NCI-H2107 treated with DMSO at 0.1 percent for 48 hours (cell line): ENCODE results near the gene NDST1.

Experiments
- DNase-seq: peaks from one replicate; lab custom pipeline; 2025; ENCODE audit not compliant: unreplicated experiment; lab: John Stamatoyannopoulos, UW

Gene NDST1

DNA sequence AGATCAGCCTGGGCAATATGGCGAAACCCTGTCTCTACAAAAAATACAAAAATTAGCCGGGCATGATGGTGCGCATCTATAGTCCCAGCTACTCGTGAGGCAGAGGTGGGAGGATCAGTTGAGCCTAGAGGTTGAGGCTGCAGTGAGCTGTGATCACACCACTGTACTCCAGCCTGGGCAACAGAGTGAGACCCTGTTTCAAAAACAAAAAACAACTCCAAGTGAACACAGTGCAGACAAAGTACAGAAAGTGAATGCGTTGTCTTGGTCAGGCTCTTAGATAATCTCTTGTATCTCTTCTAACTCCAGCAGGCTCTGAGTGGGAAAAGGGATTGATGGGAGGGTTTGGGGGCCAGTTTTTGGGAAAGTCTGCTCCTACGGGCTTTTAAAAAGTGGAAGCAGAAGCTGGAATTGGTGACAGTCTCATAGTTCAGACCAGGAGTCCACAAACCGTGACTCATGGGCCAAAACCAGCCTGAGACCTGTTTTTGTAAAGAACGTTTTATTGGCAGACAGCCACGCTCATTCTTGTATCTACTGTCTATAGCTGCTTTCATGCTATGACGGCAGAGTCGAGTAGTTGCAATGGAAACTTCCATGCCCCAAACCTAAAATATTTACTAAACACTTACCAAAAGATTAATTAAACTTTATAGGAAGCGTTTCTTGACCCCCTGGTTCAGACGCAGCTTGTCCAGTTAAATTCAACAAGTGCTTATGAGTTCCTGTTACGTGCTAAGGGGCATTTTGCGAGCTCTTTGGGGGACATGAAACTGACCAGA lies 32.9 kb downstream of the NDST1 start:
- no peak for DNase-seq

DNA sequence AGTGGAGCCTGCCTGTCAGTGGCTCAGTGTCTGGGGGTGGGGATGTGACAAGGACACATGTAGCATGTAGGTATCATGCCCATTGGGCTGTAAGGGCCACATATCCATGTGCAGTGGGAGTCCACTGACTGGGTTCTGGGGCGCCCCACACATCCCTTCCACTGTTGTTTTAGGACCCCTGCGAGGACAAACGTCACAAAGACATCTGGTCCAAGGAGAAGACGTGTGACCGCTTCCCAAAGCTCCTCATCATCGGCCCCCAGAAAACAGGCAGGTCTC lies 33.4 kb downstream of the NDST1 start:
- DNase-seq: no peak

DNA sequence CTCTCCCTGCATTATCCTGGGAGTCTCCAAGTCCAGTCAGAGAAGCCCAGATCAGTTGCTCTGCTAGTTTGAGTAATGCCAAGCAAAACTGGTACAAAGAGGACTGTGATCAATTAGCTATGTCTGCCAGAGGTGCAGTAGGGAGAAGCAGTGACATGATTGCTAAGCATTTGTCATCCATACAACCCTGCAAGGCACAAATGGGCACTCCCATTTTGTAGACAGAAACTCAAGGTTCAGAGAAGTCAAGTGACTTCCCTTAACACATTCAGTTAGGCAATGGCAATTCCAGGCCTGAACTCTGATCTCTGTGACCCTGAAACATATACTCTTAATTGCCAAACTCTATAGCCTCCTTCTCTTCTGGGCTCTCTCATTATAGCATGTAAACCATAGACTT lies 34.0 kb downstream of the NDST1 start:
- DNase-seq: no peak

DNA sequence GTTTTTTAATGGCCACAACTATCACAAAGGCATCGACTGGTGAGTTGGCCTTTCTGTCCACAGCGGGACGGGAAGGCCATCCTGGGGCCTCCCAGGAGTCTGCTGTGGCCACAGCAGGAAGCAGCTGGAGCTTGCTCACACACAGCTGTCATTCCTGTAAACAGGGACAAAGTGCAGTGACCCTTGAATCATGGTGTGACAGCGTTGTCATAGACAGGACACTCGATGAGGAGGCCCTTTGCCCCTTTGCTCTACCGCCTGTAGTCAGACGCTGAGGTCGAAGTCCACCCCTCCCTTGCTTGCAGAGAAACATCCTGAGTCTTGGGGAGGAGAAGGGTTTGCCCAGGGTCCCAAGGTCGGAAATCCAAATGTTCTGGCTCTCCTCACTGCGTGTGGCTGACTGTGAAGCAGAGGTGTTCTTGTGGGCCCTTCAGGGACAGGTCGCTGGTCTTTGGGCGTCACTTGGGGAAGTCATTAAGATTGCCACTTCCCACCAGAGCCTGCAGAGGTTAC lies 35.1 kb downstream of the NDST1 start:
- no peak for DNase-seq

GRCh38 chr5:150544611-150545219 lies 36.8 kb downstream of the NDST1 start:
- no peak for DNase-seq

DNA sequence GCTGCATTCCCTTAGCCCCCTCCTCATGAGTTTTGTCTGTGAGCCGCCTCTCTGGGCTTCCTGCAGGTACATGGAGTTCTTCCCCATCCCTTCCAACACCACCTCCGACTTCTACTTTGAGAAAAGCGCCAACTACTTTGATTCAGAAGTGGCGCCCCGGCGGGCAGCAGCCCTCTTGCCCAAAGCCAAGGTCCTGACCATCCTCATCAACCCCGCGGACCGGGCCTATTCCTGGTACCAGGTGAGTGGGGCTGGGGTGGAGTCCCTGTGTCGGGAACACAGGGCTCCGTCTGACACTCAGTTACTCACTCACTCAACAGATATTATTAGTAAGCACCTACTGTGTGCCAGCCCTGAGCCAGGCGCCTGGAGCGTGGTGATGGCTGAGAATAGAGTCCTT lies 37.3 kb downstream of the NDST1 start:
- DNase-seq: no peak

DNA sequence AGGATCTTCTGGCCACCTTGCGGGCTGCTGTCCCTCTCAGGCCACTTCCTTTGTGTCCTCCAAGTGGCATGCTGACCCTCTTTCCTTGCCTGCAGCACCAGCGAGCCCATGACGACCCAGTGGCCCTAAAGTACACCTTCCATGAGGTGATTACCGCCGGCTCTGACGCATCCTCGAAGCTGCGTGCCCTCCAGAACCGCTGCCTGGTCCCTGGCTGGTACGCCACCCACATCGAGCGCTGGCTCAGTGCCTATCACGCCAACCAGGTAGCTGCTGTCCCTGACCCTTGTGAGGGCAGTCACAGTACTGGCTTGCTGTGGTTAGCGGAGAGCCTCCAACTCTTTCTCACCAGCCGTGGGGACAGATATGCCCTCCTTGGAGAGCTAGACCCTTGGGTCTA lies 40.2 kb downstream of the NDST1 start:
- DNase-seq: no peak

DNA sequence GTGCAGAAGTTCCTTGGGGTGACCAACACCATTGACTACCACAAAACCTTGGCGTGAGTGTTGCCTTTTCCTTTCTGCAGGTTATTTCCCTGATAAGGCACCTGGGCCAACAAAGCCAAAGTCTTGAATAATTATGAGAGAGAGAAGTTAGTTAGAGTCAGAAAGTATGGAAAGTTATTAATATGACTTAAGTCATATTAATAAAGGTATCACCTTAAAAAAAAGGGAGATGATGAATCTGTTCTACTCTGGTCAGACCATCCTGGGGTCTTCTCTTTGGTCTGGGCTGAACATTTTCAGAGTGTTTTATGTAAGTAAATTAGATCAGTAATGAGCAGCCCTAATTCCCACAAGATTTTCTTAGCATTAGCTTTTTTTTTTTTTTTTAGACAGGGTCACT lies 41.8 kb downstream of the NDST1 start:
- DNase-seq: no peak

- no peak for DNase-seq
These were observed 42.4 kb downstream of the NDST1 start for GRCh38 chr5:150550286-150550685.

DNA sequence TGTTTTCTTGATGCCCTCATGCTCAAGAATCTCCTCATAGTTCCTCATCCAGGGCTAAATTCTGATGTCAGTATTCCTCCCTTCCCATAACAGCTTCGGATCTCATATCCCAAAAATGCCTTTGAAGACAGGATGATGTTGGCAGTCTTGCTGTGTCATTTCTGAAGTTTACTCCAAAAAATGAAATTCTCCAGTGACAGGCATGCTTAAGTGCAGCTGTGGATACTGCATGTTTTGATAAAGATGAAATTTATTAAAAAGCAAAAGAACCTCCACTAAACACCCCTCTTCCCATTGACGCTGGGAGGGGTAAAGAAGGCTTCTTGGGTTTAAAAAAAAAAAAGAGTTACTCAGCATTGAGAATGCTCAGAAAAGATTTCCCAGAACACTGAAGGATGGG lies 43.1 kb downstream of the NDST1 start:
- no peak for DNase-seq

GRCh38 chr5:150553402-150553801 lies 45.5 kb downstream of the NDST1 start:
- no peak for DNase-seq

- no peak for DNase-seq
These were observed 46.0 kb downstream of the NDST1 start for GRCh38 chr5:150553911-150554310.

GRCh38 chr5:150554857-150555256 lies 46.9 kb downstream of the NDST1 start:
- no peak for DNase-seq

GRCh38 chr5:150556106-150556505 lies 48.2 kb downstream of the NDST1 start:
- DNase-seq: no peak

DNA sequence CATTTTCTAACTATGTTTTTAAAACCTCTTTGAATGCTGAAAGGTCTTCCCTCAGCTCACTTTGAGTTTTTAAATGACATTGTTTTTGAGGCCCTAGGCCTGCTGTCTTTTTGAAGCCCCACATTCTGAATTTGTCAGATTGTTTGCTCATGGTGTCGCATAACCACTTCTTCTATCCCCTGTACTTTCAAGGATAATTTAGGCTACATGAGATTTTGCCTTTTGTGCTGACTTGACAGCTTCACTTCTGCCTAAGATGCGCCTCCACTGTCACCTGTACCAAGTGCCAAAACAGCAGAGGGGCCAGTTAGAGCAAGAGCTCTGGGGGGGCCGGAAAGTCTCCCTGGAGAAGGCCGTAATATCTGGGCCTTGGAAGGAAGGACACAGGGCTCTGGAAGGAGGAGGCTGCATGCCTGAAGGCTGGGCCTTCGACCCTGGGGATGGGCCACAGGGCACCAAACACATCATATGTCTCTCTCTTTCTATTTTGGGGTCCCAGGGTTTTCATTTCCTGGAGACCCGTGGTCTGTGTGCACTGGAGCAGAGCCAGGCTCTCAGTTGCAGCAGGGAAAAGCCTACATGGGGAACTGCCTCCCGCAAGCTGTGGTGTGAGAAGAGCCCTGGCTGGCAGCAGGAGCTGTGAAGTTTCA lies 49.1 kb downstream of the NDST1 start:
- DNase-seq: no peak

- no peak for DNase-seq
These were observed 49.6 kb downstream of the NDST1 start for GRCh38 chr5:150557509-150557872.

DNA sequence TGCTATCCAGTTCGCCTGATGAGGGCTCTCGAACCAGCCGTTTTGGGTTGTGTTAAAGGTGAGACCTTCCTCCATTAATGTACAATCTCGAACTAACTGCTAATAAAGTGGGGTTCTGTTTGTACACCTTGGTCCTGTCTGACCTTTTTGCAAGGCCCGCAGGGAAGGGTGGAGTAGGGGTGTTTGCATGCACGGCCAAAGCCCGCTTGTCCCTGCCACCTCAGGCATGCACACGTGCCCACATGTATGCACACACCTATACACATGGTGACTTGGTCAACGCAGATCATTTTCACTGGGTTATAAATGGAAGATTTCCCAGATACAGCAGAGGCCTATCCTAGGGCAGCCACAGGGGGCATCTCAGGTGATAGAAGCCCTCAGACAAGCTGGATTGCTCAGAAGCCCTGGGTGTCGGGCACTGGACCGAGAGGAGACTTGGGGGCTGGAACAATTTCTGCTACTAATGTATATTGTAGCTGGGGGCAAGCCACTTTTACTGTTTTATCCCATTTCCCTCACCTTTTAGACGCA lies 50.2 kb downstream of the NDST1 start:
- no peak for DNase-seq

GRCh38 chr5:150559088-150559487 lies 51.2 kb downstream of the NDST1 start:
- DNase-seq: no peak

- DNase-seq: no peak
These were observed 51.8 kb downstream of the NDST1 start for GRCh38 chr5:150559701-150560100.

DNA sequence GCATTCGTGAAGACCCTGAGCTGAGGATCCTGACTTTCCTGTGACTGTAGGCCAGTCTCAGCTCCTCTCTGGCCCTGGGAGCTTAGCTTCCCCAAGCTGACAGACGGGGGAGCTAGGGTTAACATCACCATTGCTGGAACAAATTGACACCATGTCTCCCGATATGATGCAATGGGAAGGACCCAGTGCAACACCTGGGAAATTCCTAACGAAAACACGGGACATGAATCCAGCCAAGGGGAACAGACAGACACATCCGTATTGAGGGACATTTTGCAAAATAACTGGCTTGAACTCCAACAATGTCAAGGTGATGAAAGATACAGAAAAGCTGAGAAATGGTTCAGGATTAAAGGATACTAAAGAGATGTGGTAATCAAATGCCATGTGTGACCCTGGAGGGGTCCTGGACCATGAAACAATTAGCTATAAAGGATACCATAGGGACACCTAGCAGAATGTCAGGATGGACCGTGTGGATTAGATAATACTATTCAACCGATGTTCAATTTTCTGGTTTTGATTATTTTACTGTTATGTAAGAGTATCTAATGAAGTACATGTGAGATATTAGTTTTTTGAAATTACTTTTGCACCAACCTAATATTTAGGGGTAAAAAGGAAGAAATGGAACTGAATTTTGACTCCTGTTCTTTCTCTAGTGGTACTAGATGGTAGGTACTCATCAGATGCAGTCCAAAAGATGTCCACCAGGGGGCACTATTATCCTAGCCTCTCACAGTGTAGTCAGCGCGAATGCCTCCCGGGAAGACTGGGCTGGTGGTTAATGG lies 52.7 kb downstream of the NDST1 start:
- DNase-seq: peak; percentile 65

- no peak for DNase-seq
These were observed 53.2 kb downstream of the NDST1 start for GRCh38 chr5:150561192-150561512.
